Measurements from ENCODE around the gene CDH24. TPM values are rescaled to one million over a fixed set of nuclear protein-coding genes. Genes with fewer than 3 reads are reported as not detected.

Gene CDH24
- total and polyA plus RNA-seq, 2 of the 13 experiments (the other 11 are each of a cell fraction or from before 2014, with no cell fraction given): 0.69 to 0.99 TPM

GRCh38 chr14:23023795-23024152 is 33.5 kb downstream of the CDH24 start (continued):
- TF ChIP-seq GFI1 (CRISPR knock-in tag; IDR thresholded peaks at IDR 0.05; ENCODE audit: borderline replicate concordance) (peak; percentile 35; the same call in 1 of the 2 replicates), ZNF850 (CRISPR knock-in tag; conservative IDR thresholded peaks at IDR 0.05) (no peak), SSRP1 (CRISPR knock-in tag; IDR thresholded peaks at IDR 0.05) (peak; percentile 56; the same call in 1 of the 2 replicates), HOXD1 (CRISPR knock-in tag; IDR thresholded peaks at IDR 0.05) (no peak), ZNF615 (CRISPR knock-in tag; IDR thresholded peaks at IDR 0.05; ENCODE audit: borderline replicate concordance) (peak; percentile 71; the same call in 1 of the 2 replicates), SNAPC4 (CRISPR knock-in tag; IDR thresholded peaks at IDR 0.05) (no peak), MBNL3 (CRISPR knock-in tag; conservative IDR thresholded peaks at IDR 0.05) (no peak), ZNF251 (CRISPR knock-in tag; IDR thresholded peaks at IDR 0.05) (no peak), SALL1 (CRISPR knock-in tag; IDR thresholded peaks at IDR 0.05) (no peak), ZNF597 (CRISPR knock-in tag; IDR thresholded peaks at IDR 0.05) (no peak), TFAP4 (IDR thresholded peaks at IDR 0.05; ENCODE audit: borderline replicate concordance, low read depth) (no peak), ZNF17 (CRISPR knock-in tag; IDR thresholded peaks at IDR 0.05) (no peak), PAX8 (CRISPR knock-in tag; IDR thresholded peaks at IDR 0.05; ENCODE audit: borderline replicate concordance) (no peak), NFAT5 (CRISPR knock-in tag; IDR thresholded peaks at IDR 0.05) (no peak), PHF20 (CRISPR knock-in tag; IDR thresholded peaks at IDR 0.05) (no peak), ZNF547 (CRISPR knock-in tag; IDR thresholded peaks at IDR 0.05) (0 out of 2 replicates have a peak, but pooled peaks have one; percentile 10), SOX13 (IDR thresholded peaks at IDR 0.05) (no peak), SOX13 (CRISPR knock-in tag; conservative IDR thresholded peaks at IDR 0.05 in 1 of 2, IDR thresholded peaks at IDR 0.05 in 1 of 2) (no peak)
